GM18873 (cell line): ENCODE measurements around the gene XAGE2.
"Not testable (repeated sequence)": the region's sequence is repeated elsewhere in the genome, so short reads cannot be mapped to it uniquely, and the experiment has no call there.

Source experiments
- ATAC-seq: cut with Tn5 transposase; IDR thresholded peaks from one replicate; pipeline ENCODE4 v1.9.1; 2021; ENCODE audit warnings: mild to moderate bottlenecking, moderate library complexity, moderate number of reproducible peaks; ENCODE audit not compliant: unreplicated experiment, low FRiP score

XAGE2 gene, protein sequence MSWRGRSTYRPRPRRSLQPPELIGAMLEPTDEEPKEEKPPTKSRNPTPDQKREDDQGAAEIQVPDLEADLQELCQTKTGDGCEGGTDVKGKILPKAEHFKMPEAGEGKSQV

DNA sequence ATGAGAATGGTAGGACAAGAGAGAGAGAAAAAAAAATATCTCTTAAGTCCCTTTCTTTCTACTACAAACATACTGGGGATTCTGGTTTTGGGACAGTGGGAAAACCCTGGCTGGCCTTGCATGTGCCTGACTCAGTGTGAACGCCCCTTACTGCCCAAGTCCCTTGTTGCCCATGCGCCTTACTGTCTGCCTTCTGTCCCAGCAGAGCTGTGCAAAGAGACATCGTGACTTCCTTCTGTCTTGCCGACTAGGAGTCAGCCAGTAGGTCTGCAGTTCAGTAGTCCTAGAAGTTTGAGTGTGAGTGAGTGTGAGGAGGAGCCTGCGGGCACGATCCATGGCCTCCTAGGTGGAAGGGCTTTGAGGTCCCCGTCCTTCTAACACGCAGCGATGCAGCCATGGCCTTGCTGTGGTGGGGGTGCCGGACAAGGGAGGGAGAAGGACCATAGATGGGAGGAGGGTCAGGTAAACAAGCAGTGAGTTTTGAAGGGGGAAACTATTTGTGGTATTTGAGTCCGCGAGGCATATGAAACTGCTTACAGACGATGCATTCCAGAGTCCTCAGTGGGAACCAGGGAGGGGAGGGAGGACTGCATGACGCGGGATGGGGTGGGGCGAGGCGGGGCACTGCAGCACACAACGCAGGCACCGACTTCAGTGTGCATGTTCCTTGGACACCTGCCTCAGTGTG is at the start of gene XAGE2:
Gene XAGE2 (plus strand): TSS at position 654 of the 688 bp plus-strand sequence. CDS start 994 bp downstream, outside the sequence.
- ATAC-seq, result no peak

DNA sequence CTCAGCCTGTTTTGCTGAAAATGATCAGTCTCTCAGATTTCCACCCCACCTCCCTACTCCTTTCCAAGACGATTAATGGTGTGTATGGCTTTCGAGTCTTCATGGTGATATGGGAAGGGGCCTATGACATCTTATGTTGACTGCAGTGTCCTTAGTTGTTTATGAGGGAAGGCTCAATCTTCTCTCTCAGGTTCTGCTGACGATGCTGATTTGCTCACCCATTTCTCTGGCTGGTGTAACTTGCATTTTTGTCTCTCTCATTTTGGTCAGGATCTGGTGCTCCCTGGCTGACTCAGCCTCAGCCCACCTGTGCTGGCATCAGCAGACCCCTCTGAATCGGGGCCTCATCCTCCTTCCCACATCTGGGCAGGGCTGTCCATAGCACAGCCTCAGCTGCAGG is 31.4 kb upstream of the XAGE2 start:
- ATAC-seq, result no peak

DNA sequence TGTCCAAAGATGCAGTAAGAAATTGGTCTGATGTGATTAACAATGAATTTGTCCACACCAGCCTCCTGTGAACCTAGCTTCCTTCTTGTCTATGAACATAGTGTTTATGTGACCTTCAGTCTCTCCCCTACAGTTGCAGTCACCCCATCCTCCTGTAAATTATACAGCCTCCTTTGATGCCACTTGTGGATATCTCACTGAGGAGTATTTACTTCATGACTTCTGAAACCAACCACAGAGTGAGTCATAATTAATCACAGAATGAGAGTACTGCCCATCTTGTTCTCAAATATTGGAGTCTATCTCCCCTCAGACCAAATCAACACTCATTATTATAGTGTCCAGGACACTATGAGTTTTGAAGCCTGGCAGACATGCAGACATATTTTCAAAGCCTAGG is 27.3 kb upstream of the XAGE2 start:
- ATAC-seq, result no peak

DNA sequence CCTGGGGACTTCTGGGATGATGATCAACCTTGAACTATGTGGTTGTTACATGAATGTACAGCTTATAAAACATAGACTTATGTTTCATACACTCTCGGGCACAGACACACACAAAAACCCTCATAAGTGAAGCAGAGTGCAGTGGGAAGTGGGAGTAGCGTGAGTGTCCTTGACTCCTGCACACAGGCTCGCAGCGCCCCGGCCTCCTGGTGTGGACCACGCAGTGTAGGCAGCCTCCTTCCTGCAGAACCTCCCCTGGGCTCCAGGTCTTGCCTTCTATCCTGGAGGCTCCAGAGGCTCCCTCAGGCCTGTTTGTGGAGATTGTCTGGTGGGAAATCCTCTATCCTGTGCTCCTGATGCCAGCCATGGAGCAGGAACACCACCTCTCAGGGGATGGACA is 25.7 kb upstream of the XAGE2 start:
- ATAC-seq, result not testable (repeated sequence)

DNA sequence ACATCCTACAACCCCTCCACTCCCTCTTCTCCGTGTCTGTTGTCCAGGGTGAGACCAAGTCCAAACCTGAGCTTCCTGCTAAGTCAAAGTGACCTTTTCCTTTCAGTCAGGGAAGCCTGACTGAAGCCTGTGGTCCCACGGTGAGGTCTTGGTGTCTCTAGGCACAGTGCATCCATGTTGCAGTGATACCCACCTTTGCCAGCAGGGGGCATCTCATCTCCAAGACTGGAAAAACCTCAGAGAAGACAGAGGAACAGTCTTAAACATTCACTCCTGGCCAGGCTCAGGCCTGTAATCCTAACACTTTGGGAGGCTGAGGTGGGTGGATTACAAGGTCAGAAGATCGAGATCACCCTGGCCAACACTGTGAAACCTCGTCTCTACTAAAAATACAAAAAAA is 23.4 kb upstream of the XAGE2 start:
- not testable (repeated sequence) for ATAC-seq

DNA sequence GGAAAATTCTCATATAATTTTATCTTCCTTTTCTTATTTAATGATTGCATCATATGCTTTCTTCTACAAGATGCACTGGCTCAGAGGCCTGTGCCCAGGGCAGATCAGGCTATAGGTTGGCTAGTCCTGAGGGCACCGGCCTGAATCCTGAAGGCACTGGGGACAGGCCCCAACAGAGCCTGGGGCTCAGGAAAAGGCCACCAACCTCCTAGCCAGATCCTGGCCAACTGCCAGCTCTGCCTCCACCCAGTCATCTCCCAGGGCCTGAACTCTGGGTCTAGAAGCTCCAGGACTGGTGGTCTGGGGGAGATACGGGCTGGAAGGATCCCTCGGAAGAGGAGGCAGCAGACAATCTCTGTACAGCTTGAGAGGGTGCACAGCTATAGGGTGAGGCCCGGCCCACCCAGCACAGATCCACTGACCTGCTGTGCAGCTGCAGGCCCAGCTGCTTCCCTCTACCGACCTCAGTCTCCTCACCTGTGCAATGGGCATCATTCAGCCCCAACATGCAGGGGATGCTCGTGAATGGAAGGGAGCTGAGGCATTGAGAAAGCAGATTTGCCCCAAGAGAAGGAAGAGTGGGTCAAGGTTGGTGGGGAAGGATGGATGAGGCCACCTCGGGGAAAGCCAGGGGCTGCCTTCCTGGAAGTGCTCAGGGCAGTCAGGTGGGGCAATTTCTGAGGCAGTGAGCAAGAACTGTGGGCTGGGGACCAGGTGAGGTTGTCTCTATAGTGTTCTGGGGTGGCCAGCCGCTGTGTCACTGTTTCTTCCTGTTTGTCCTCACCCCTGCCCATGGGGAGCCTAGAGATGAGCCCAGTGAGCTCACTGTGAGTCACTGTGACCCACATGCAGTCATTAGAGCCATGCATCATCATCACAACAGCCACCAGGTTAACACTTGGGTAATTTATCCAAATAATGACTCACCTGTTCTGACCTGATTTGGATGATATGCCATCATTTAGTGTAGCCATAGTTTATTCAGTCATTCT is 22.4 kb upstream of the XAGE2 start:
- no peak for ATAC-seq

DNA sequence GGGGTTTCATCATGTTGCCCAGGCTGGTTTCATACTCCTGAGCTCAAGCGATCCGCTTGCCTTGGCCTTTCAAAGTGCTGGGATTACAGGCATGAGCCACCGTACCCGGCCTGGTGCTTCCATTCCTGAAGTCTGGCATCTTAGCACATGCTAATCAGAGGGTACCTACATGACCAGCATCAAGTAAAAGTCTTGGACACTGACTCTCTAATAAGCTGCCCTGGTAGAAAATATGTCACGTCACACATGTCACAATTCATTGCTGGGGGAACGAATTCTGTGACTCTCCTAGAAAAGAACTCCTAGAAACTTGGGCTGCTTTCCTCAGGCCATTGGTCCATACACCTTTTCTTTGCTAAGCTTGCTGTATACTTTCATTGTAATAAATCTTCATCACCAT is 19.1 kb upstream of the XAGE2 start:
- no peak for ATAC-seq

DNA sequence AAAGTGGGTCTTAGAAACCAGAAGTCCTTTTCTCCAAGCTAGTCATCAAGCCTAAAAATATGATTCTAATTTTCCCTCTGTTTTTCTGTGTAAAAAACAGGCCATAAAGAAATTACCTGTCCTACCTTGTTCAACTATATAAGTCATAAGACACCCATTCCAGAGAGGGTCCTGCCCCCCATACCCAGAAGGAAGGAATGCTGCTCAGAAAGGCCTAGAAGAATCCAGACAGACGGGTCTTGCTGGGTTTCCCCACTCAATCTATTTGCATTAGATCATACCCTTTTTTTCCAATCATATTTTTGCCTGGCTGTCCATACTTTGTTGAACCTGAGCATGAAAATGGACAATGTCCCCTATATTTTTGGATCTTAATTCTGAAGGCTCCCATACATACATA is 16.3 kb upstream of the XAGE2 start:
- no peak for ATAC-seq

DNA sequence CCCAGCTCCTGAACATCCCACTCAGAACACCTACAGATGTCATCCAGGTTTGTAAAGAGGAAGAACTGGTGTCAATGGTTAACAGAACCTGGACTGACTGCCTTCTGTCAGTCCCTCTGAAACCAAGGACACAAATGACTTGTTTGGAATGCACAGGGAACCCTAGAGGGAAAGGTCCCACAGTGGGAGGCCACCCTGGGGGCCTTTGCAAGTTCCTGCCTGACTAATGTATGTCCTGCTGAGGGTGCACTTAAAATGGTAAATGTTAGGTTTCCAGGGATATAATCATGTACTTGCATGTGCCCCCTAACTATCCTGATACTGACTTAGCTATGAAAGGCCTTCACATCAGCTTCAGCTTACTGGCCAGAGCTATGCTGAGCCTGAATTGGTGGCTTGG is 15.0 kb upstream of the XAGE2 start:
- no peak for ATAC-seq

DNA sequence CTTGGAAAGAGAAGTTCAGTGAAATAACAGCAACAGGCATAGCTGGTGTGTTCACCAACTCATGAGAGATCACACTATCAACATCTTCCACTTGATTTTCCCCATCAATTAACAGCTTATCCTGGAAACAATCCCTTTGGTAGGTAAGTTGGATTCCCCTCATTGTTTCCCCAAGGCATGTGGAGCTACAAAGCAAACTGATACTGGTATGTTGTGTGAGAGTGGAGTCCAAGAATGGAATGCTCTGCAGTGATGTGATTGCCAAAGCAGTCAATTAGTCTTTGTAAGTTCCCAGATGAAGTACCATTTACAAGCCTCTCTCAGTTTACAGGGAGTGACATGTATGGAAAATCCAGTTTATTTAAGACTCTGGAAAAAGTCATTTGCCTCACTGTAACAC is 13.7 kb upstream of the XAGE2 start:
- ATAC-seq, result no peak

DNA sequence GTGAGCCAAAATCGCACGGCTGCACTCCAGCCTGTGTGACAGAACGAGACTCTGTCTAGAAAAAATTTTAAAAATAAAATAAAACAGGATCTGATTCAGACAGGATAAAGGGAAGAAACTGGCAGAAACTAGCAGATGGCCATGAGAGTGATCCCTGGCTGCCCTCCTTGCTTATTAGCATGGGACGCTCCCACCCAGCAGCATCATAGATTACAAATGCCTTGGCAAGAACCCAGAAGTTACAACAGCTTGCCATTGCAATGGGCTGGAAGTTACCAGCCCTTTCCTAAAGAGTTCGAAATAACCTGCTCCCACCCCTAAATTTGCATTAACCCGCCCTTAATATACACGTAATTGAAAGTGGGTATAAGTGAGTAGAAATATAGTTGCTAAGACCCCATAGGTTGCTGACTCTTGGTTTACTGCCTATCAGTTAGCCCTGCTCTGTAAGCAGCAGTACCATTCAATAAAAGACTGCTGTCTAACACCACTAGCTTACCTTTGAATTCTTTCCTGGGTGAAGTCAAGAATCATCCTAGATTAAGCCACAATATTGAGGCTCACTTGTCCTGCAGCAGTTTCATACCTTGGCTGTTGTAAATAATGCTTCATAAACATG is 9.1 kb upstream of the XAGE2 start:
- ATAC-seq, result no peak

DNA sequence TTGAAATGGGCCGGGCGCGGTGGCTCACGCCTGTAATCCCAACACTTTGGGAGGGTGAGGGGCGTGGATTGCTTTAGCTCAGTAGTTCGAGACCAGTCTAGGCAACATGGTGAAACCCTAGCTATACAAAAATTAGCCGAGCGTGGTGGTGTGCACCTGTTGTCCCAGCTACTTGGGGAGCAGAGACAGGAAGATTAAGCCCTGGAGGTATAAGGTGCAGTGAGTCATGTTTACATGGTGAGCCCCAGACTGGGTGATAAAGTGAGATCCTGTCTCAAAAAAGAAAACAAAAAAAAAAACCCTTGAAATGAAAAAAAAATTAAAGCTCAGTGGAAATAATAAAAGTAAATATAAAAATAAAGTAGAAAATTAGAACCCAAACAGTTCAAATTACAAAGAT is 6.9 kb upstream of the XAGE2 start:
- ATAC-seq, result no peak

DNA sequence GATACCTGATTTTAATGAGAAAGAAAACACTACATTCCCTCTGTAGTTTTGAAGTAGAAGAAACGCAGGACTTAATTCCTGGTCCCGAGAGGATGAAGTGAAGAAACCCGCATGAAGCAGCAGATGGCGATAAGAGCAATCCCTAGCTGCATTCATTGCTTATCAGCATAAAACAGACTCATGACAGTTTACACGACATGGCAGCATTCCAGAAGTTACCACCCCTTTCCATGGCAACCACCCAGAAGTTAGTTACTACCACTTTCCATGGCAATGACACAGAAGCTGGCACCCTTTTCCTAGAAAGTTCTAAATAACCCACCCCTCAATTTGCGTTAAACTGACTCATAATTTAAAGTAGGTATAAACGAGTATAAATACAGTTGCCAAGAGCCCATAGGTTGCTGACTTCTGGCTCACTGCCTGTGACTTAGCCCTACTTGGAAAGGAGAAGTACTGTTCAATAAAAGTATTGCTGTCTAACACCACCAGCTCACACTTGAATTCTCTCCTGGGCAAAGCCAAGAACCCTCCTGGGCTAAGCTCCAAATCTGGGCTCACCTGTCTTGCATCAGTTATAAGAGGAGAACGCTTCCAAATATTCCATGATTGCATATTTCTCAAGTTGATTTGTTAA is 5.5 kb upstream of the XAGE2 start:
- ATAC-seq, result no peak

DNA sequence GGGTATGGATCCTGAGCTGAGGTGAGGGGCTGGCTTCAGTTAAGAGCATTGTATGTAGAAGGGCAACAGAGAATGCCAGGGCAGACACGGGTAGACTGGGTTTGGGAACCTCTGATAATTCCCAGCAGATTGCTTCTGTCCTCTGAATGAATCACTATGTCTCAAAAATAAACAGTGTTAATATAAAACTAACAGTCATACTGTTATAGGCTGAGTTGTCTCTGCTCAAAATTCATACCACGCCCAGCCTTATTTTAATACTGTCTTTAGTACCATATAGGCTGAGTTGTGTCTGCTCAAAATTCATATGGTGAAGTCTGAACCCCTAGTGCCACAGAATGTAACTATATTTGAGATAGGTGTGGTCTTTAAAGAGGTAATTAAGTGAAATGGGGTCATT is 10.0 kb downstream of the XAGE2 start:
- ATAC-seq, result no peak

DNA sequence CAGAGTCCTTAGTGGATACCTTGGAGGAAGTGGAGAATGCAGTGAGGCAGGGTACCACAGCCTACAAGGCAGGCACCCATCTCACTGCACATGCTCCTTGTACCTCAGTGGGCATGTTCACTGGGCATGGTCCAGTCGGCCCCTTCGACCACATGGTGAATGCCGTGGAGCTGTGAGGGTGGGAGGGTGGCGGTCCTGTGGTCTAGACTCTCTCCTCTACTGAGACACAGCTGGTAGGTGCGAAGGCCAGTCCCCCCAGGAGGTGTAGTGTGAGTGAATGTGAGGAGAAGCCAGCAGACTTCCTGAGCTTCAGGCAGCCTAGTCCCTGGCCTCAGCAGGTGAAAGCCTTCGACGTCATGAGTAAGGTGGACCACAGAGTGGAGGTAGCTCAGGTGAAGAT is 12.2 kb downstream of the XAGE2 start:
- no peak for ATAC-seq

DNA sequence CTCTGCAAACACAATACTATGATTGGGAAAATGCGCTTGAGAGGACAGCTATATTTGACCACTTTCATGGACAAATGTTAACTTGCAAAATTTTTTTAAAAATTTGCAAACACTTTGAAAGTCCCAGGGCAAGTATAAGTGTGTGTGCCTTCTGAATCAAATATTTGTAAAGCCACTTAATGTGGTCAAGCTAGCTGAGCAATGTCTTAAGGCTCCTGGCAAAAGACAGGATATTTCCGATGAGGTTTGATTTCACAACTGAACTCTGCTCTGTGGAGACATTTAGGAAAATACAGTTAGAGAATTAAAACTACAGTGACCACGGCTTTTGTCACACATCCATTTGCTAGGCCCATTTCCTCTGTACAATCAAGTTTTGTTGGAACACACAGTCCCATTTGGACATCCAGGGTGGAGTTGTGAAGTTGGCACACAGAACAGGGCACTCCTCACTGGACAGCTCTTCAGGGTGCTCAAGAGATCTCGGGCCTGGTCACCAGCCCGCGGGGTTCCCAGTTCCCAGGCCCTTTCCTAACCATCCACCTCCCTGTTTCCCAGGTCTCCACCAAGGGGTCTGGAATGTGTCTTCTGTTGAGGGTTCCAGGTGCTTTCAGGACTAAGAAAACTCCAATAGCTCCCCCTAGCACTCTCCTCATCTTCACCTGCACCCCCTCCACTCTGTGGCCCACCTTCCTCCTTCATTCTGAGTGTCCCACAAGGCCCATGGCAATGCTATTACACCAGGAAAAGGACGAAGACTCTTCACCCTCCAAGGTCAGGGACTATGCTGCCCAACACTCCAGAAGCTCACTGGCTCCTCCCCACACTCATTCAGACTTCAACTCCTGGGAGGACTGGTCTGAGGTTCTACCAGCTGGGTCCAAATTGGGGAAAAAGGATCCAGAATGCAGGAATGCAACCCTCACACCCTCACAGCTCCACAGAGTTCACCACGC is 41.9 kb downstream of the XAGE2 start:
- ATAC-seq, result no peak

DNA sequence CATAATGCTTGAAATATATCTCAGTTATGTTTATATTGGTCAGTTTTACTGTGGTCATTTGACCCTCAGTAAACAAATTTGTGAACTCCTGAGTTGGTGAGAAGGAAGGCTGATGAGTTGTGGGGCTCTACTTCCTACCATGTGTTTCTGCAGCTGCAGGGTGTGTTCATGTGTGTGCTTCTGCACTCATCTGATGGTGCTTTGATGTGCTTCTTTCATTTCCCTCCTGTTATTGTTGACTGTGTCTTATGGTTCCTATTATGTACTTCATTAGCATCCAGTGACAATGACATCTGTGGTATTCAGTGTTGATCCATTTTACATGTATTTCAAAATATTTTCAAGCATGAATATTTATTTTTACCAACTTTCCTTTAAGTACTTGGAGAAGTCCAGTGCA is 46.5 kb downstream of the XAGE2 start:
- no peak for ATAC-seq

DNA sequence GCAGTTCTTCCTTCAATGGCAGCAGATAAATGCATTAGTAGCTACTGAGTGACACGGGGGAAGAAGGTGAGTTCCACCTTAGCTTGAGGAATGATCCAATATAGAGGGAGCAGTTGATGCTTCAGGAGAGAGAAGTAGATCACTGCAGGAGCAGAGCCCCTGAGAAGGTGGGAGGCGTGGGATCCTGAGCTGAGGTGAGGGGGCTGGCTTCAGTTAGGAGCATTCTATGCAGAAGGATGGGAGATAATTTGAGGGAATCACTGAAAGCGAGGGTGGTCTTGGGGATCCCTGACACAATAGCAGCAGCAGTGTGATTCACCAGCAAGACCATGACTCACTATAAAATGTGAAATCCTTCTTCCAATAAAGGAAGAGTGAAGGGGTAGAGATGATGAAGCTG is 48.0 kb downstream of the XAGE2 start:
- ATAC-seq, result no peak

DNA sequence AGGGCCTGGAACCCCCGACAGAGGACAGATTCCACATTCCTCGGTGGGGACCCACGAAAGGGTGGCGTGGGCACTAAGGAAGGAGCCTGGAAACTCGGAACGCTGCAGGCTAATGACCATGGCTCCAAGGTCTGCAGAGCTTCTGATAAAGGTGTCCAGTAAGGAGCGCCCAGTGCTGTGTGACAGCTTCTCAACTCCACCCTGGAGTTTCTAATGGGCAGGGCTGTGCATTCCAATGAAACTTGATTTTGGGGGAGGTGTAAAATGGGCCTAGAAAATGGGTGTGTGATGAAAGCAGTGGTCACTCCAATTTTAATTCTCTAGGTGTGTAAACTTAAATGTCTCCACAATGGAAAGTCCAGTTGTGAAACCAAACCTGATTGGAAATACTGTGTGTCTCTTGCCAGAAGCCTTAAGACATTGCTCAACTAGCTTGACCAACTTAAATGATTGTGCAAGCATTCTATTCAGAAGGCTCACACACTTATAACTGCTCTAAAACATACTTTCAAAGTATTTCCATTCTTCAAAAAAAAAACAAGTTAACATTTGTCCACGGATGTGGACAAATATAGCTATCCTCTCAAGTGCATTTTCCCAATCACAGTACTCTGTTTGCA is 52.1 kb downstream of the XAGE2 start:
- ATAC-seq, result no peak
